CD14-positive monocyte (primary cell): ENCODE data around the gene KCNN4. TPM values are rescaled to one million over a fixed set of nuclear protein-coding genes. Genes with fewer than 3 reads are reported as not detected.
"Not testable (repeated sequence)": the region's sequence is repeated elsewhere in the genome, so short reads cannot be mapped to it uniquely, and the experiment has no call there.

Experiments
- DNase-seq, 3 donors: peaks; one replicate each; pipeline ENCODE4 v3.0.0-alpha.2; 2011 to 2022
- H2AFZ ChIP-seq: 2 replicates; pipeline ENCODE4 v1.6.0; 2012; ENCODE audit warnings: mild to moderate bottlenecking, low read depth, low read length, inconsistent platforms; ENCODE audit not compliant: insufficient read depth, poor library complexity, severe bottlenecking
- H3K27ac ChIP-seq, 2 donors: 1 replicate in 1 of 2; 2 replicates in 1 of 2; pipeline ENCODE4 v1.5.1; 2012 to 2013; ENCODE audit warnings: low read length in 2 of 2, control low read depth in 1 of 2, inconsistent platforms in 1 of 2, low read depth in 1 of 2, mild to moderate bottlenecking in 1 of 2
- H3K27me3 ChIP-seq, 2 donors: one replicate each; pipeline versions ENCODE4 v1.6.0 to v1.6.1; 2011 to 2013; ENCODE audit warnings: low read length in 2 of 2; ENCODE audit not compliant: control insufficient read depth in 2 of 2, insufficient read depth in 2 of 2
- H3K36me3 ChIP-seq, 2 donors: replicated peaks in 1 of 2; 1 replicate in 1 of 2; 2 replicates in 1 of 2; pipeline versions ENCODE4 v1.5.1 to v1.6.1; 2012 to 2013; ENCODE audit warnings: low read length in 2 of 2, control low read depth in 1 of 2, inconsistent platforms in 1 of 2, mild to moderate bottlenecking in 1 of 2; ENCODE audit not compliant: insufficient read depth in 2 of 2, control insufficient read depth in 1 of 2
- H3K4me1 ChIP-seq, 2 donors: 1 replicate in 1 of 2; 2 replicates in 1 of 2; pipeline versions ENCODE4 v1.5.1 to v1.6.1; 2012 to 2013; ENCODE audit warnings: low read length in 2 of 2, control low read depth in 1 of 2, inconsistent platforms in 1 of 2, mild to moderate bottlenecking in 1 of 2, moderate library complexity in 1 of 2; ENCODE audit not compliant: insufficient read depth in 2 of 2, control insufficient read depth in 1 of 2
- H3K4me2 ChIP-seq: replicated peaks from 2 replicates; pipeline ENCODE3; 2012; ENCODE audit warnings: low read length, moderate library complexity, mild to moderate bottlenecking; ENCODE audit not compliant: poor library complexity, severe bottlenecking; ENCODE audit errors: extremely low read depth
- H3K4me3 ChIP-seq, 3 experiments: fragments of 200-600 bp in 1 of 3; sonication (generic) in 1 of 3; replicated peaks in 1 of 3; 1 replicate in 2 of 3; 2 replicates in 1 of 3; pipeline ENCODE4 v1.5.1; 2011 to 2013; ENCODE audit warnings: low read length in 3 of 3, mild to moderate bottlenecking in 3 of 3, control low read depth in 2 of 3, low read depth in 2 of 3, inconsistent platforms in 1 of 3, moderate library complexity in 1 of 3
- H3K79me2 ChIP-seq: 2 replicates; pipeline ENCODE4 v1.6.0; 2012; ENCODE audit warnings: mild to moderate bottlenecking, control low read depth, inconsistent platforms, low read length, moderate library complexity; ENCODE audit not compliant: insufficient read depth
- H3K9ac ChIP-seq: 2 replicates; pipeline ENCODE4 v1.6.0; 2017; ENCODE audit warnings: low read length, mild to moderate bottlenecking; ENCODE audit not compliant: insufficient read depth, poor library complexity, severe bottlenecking
- H3K9me3 ChIP-seq, 2 donors: replicated peaks in 1 of 2; 1 replicate in 1 of 2; 2 replicates in 1 of 2; pipeline versions ENCODE4 v1.5.1 to v1.6.1; 2012 to 2013; ENCODE audit warnings: low read length in 2 of 2, control low read depth in 1 of 2; ENCODE audit not compliant: control insufficient read depth in 1 of 2, insufficient read depth in 1 of 2
- H4K20me1 ChIP-seq: 2 replicates; pipeline ENCODE4 v1.6.0; 2012; ENCODE audit warnings: mild to moderate bottlenecking, low read length, control low read depth, moderate library complexity; ENCODE audit not compliant: insufficient read depth
- H3K27ac Mint-ChIP-seq, 7 donors: one replicate each; pipeline ENCODE4 v1.8.0; 2020; ENCODE audit warnings: mild to moderate bottlenecking in 7 of 7, mixed read lengths in 7 of 7, moderate library complexity in 6 of 7, inconsistent platforms in 2 of 7
- H3K27me3 Mint-ChIP-seq, 3 donors: one replicate each; pipeline ENCODE4 v1.8.0; 2021 to 2022; ENCODE audit warnings: low read depth in 3 of 3, mild to moderate bottlenecking in 3 of 3, mixed read lengths in 3 of 3, moderate library complexity in 3 of 3, inconsistent platforms in 1 of 3
- H3K36me3 Mint-ChIP-seq, 2 donors: one replicate each; pipeline ENCODE4 v1.8.0; 2020; ENCODE audit warnings: mixed read lengths in 2 of 2, inconsistent platforms in 1 of 2, mild to moderate bottlenecking in 1 of 2
- H3K4me1 Mint-ChIP-seq: one replicate; pipeline ENCODE4 v1.8.0; 2020; ENCODE audit warnings: mild to moderate bottlenecking, mixed read lengths
- H3K4me3 Mint-ChIP-seq, 2 donors: one replicate each; pipeline ENCODE4 v1.8.0; 2020; ENCODE audit warnings: mild to moderate bottlenecking in 2 of 2, mixed read lengths in 2 of 2, moderate library complexity in 1 of 2
- H3K9me3 Mint-ChIP-seq, 7 donors: one replicate each; pipeline ENCODE4 v1.8.0; 2020 to 2022; ENCODE audit warnings: mixed read lengths in 7 of 7, mild to moderate bottlenecking in 6 of 7, moderate library complexity in 6 of 7, inconsistent platforms in 2 of 7
- WGBS: methylation state at CpG from one replicate; pipeline ENCODE4 v1.1.5; 2013; ENCODE audit warnings: missing lambda C conversion rate; ENCODE audit not compliant: insufficient coverage; 5-methylcytosine and 5-hydroxymethylcytosine counted together
- intact Hi-C, 2 donors: fragments of 100-400 bp; cut with micrococcal nuclease; formaldehyde crosslinking; loops; one replicate each; pipeline versions ENCODE4 v1.15.0 to v1.15.1; 2023
- polyA plus RNA-seq, 3 donors: library from polyadenylated mRNA; depleted of rRNA in 1 of 3; unstranded in 2 of 3; stranded (reverse) in 1 of 3; fragments of 300-500 nt in 2 of 3; fragments of >200 nt in 1 of 3; fragmentation: Illumina TruSeq in 2 of 3; gene quantifications; 1 replicate in 2 of 3; 2 replicates in 1 of 3; pipeline ENCODE4 v1.2.3, GENCODE V29; 2012 to 2021
- TF ChIP-seq, protein P1 (sequence below): fragments of 200-600 bp; IDR thresholded peaks from one replicate; pipeline ENCODE4 v1.8.0; 2022; ENCODE audit warnings: antibody characterized with exemption, mild to moderate bottlenecking

Gene KCNN4
- polyA plus RNA-seq, 3 donors = 12.9 to 70.4 (median 17.1) TPM

- H3K9me3 Mint-ChIP-seq = peaks cover 8 to 43% (median 34%) of the 10 kb centered on the region in 7 donors
- peaks cover 12 to 33% of the 10 kb centered on the region in 2 donors for H3K36me3 ChIP-seq
- H3K9me3 ChIP-seq = peaks cover 5 to 11% of the 10 kb centered on the region in 2 donors
- peaks cover 23 to 32% of the 10 kb centered on the region in 2 donors for H3K36me3 Mint-ChIP-seq
- H4K20me1 ChIP-seq = no peaks in the 10 kb centered on the region
- peak within 1 kb of the TSS; percentile 59 for H3K9ac ChIP-seq
- peak within 1 kb of the TSS; percentile 78 for H3K4me2 ChIP-seq
- 9% methylated on average over 46 of the region's 46 CpGs for WGBS
- intact Hi-C loops = loop anchor here (5.0 to 10.0 kb wide), 4 partner anchors 108 to 268 kb away; partner anchors contain the start of genes ZNF45 (in 2 of the 2), ZNF224 (in 1 of the 2) and ZNF284 (in 1 of the 2)
- peaks cover under 1 to 4% of the 10 kb centered on the region in 2 donors for H3K27me3 ChIP-seq
- H3K27ac Mint-ChIP-seq = peak within 1 kb of the TSS; percentile 17 to 91 (median 60)
- TF ChIP-seq, protein P1, sequence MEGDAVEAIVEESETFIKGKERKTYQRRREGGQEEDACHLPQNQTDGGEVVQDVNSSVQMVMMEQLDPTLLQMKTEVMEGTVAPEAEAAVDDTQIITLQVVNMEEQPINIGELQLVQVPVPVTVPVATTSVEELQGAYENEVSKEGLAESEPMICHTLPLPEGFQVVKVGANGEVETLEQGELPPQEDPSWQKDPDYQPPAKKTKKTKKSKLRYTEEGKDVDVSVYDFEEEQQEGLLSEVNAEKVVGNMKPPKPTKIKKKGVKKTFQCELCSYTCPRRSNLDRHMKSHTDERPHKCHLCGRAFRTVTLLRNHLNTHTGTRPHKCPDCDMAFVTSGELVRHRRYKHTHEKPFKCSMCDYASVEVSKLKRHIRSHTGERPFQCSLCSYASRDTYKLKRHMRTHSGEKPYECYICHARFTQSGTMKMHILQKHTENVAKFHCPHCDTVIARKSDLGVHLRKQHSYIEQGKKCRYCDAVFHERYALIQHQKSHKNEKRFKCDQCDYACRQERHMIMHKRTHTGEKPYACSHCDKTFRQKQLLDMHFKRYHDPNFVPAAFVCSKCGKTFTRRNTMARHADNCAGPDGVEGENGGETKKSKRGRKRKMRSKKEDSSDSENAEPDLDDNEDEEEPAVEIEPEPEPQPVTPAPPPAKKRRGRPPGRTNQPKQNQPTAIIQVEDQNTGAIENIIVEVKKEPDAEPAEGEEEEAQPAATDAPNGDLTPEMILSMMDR = no peak
- H3K4me1 Mint-ChIP-seq = peaks cover 15% of the 10 kb centered on the region
- H2AFZ ChIP-seq = peak within 1 kb of the TSS; percentile 91
- DNase-seq = peak; percentile 55 to 69 (median 69)
- peaks cover 11 to 15% of the 10 kb centered on the region in 2 donors for H3K4me1 ChIP-seq
- H3K27me3 Mint-ChIP-seq = peaks cover 11 to 27% (median 13%) of the 10 kb centered on the region in 3 donors
- no peaks in the 10 kb centered on the region for H3K79me2 ChIP-seq
- peak within 1 kb of the TSS; percentile 22 to 72 for H3K27ac ChIP-seq
- peak within 1 kb of the TSS; percentile 61 to 84 (median 69) for H3K4me3 ChIP-seq
- H3K4me3 Mint-ChIP-seq = peak within 1 kb of the TSS; percentile 90 to 93
Measured at GRCh38 chr19:43826787-43827754, 46.3 kb upstream of the KCNN4 start, which contains the start of gene ZNF283. Gene ZNF283 (plus strand): TSS chr19:43827321. CDS start chr19:43833505, 6,184 bp downstream.

- not testable (repeated sequence) for H3K36me3 ChIP-seq, H3K79me2 ChIP-seq, H3K27ac Mint-ChIP-seq, H3K4me2 ChIP-seq, DNase-seq, H3K4me3 Mint-ChIP-seq, H3K27ac ChIP-seq, H3K9ac ChIP-seq, H3K4me3 ChIP-seq, H2AFZ ChIP-seq, H4K20me1 ChIP-seq
- Mint-ChIP-seq H3K36me3 (peaks cover 12 to 13% of the 10 kb centered on the region in 2 donors), H3K27me3 (peaks cover 29 to 48% (median 33%) of the 10 kb centered on the region in 3 donors), H3K4me1 (peaks cover 25% of the 10 kb centered on the region), H3K9me3 (peaks cover 15 to 40% (median 30%) of the 10 kb centered on the region in 7 donors)
- WGBS = 67% methylated on average over 3 of the region's 4 CpGs
- Histone ChIP-seq H3K9me3 (peaks cover 7 to 23% of the 10 kb centered on the region in 2 donors), H3K4me1 (peaks cover 21 to 24% of the 10 kb centered on the region in 2 donors), H3K27me3 (peaks cover 24 to 29% of the 10 kb centered on the region in 2 donors)
- intact Hi-C loops = loop anchor here (10.0 kb wide), 3 partner anchors 110 to 270 kb away; partner anchors contain the start of genes ZNF224 (in 1 of the 2), ZNF284 (in 1 of the 2) and ZNF45 (in 1 of the 2)
Measured at GRCh38 chr19:43824572-43824971, 43.8 kb upstream of the KCNN4 start.

DNA sequence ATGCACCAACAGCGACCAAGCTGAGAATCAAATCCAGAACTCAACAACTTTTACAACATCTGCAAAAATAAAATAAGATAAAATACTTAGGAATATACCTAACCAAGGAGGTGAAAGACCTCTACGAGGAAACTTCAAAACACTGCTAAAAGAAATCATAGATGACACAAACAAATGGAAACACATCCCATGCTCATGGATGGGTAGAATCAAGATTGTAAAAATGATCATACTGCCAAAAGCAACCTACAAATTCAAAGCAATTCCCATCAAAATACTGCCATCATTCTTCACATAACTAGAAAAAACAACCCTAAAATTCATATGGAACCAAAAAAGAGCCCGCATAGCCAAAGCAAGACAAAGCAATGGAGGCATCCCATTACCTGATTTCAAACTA is 43.1 kb upstream of the KCNN4 start:
- intact Hi-C loops = loop anchor here (10.0 kb wide), 3 partner anchors 111 to 271 kb away; partner anchors contain the start of genes ZNF224 (in 1 of the 2), ZNF284 (in 1 of the 2) and ZNF45 (in 1 of the 2)
- H3K4me2 ChIP-seq, H3K4me3 ChIP-seq, H4K20me1 ChIP-seq, H3K36me3 ChIP-seq, DNase-seq, H2AFZ ChIP-seq, H3K9ac ChIP-seq, H3K36me3 Mint-ChIP-seq, H3K79me2 ChIP-seq, H3K27ac Mint-ChIP-seq, H3K27ac ChIP-seq: not testable (repeated sequence)
- H3K9me3 Mint-ChIP-seq = peaks cover 15 to 41% (median 26%) of the 10 kb centered on the region in 7 donors
- Histone ChIP-seq H3K27me3 (peaks cover 25 to 35% of the 10 kb centered on the region in 2 donors), H3K9me3 (peaks cover 10 to 20% of the 10 kb centered on the region in 2 donors), H3K4me1 (peaks cover 21 to 24% of the 10 kb centered on the region in 2 donors)
- H3K4me1 Mint-ChIP-seq = peaks cover 25% of the 10 kb centered on the region
- peaks cover 29 to 53% (median 36%) of the 10 kb centered on the region in 3 donors for H3K27me3 Mint-ChIP-seq
- WGBS = 100% methylated on average over 1 of the region's 3 CpGs
- peak overlapping the region in 1 of 2 donors; percentile 27 for H3K4me3 Mint-ChIP-seq
